HG03565 (cell line): Measurements from ENCODE around the gene PAX2.

Experiments used
- ATAC-seq: cut with Tn5 transposase; IDR thresholded peaks from one replicate; pipeline ENCODE4 v1.9.1; 2021; ENCODE audit warnings: mild to moderate bottlenecking, moderate library complexity; ENCODE audit not compliant: unreplicated experiment

Gene PAX2

GRCh38 chr10:100811261-100811660 lies 65.9 kb downstream of the PAX2 start:
- ATAC-seq: no peak

GRCh38 chr10:100811752-100812750 lies 66.7 kb downstream of the PAX2 start:
- ATAC-seq: no peak

GRCh38 chr10:100812978-100813377 lies 67.6 kb downstream of the PAX2 start:
- ATAC-seq: no peak

- ATAC-seq: no peak
Measured at GRCh38 chr10:100814751-100815474, 69.5 kb downstream of the PAX2 start.

GRCh38 chr10:100816671-100817070 lies 71.3 kb downstream of the PAX2 start:
- ATAC-seq: no peak

GRCh38 chr10:100817268-100817839 lies 72.0 kb downstream of the PAX2 start:
- no peak for ATAC-seq

- no peak for ATAC-seq
Measured at GRCh38 chr10:100819424-100819823, 74.0 kb downstream of the PAX2 start.

- no peak for ATAC-seq
Measured at GRCh38 chr10:100823194-100823593, 77.8 kb downstream of the PAX2 start.

GRCh38 chr10:100824886-100825285 lies 79.5 kb downstream of the PAX2 start:
- ATAC-seq: no peak

GRCh38 chr10:100825325-100825875 lies 80.0 kb downstream of the PAX2 start:
- ATAC-seq: no peak

GRCh38 chr10:100826031-100826651 lies 80.8 kb downstream of the PAX2 start:
- no peak for ATAC-seq

- ATAC-seq: no peak
Measured at GRCh38 chr10:100826661-100826982, 81.2 kb downstream of the PAX2 start.

- ATAC-seq: no peak
Measured at GRCh38 chr10:100826983-100827818, 81.8 kb downstream of the PAX2 start.

GRCh38 chr10:100827819-100828737 lies 82.7 kb downstream of the PAX2 start:
- ATAC-seq: no peak

- ATAC-seq: no peak
Measured at GRCh38 chr10:100828738-100829096, 83.3 kb downstream of the PAX2 start.

- no peak for ATAC-seq
Measured at GRCh38 chr10:100829097-100829870, 83.9 kb downstream of the PAX2 start.

GRCh38 chr10:100829933-100830727 lies 84.7 kb downstream of the PAX2 start:
- no peak for ATAC-seq

- ATAC-seq: no peak
Measured at GRCh38 chr10:100830728-100831111, 85.3 kb downstream of the PAX2 start.
